ENCODE measurements around the gene KIF3A. TPM values are rescaled to one million over a fixed set of nuclear protein-coding genes. Genes with fewer than 3 reads are reported as not detected.

Gene KIF3A
- total and polyA plus RNA-seq, 2 of the 8 experiments (the other 6 are each of a cell fraction or from before 2014, with no cell fraction given): 3.1 to 13.1 TPM

- DNase-seq (ENCODE audit: low read depth in 1 of 2, low spot score in 2 of 2) (no peak), FAIRE-seq (no peak)
- Histone ChIP-seq H2BK20ac (ENCODE audit: low read length) (no peak overlapping the region), H3K4me1 (replicated peaks in 1 of 4; ENCODE audit: control insufficient read depth in 3 of 4, insufficient read depth in 4 of 4, low read length in 3 of 4) (no peaks in the 10 kb centered on the region), H4K20me1 (replicated peaks in 1 of 2; ENCODE audit: control insufficient read depth in 1 of 2, insufficient read depth in 2 of 2, low read length in 2 of 2) (no peaks in the 10 kb centered on the region), H3K9ac (replicated peaks in 1 of 4; ENCODE audit: extremely low read depth in 1 of 4, low read depth in 3 of 4, low read length in 3 of 4) (no peak overlapping the region), H2AFZ (ENCODE audit: low read length) (no peak overlapping the region), H3K9me3 (ENCODE audit: insufficient read depth in 2 of 2, low read depth in 1 of 2, low read length in 1 of 2) (0 out of 4 replicates have a peak, but pooled peaks cover 0 to 3% of the 10 kb centered on the region in 2 experiments), H2BK120ac (replicated peaks; ENCODE audit: low read depth, low read length) (no peak overlapping the region), H3K4me3 (ENCODE audit: extremely low read depth in 1 of 4, insufficient read depth in 2 of 4, low read depth in 3 of 4, low read length in 4 of 4) (no peak overlapping the region), H3K4me2 (ENCODE audit: insufficient read depth in 1 of 2, low read depth in 2 of 2, low read length in 2 of 2) (no peak overlapping the region), H3K27ac (ENCODE audit: low read depth, low read length) (no peak overlapping the region), H3K27me3 (replicated peaks in 1 of 4; ENCODE audit: control insufficient read depth in 3 of 4, extremely low read depth in 1 of 4, insufficient read depth in 3 of 4, low read length in 3 of 4) (no peaks in the 10 kb centered on the region), H3K79me2 (ENCODE audit: control insufficient read depth in 1 of 2, insufficient read depth in 2 of 2, low read length in 2 of 2) (no peaks in the 10 kb centered on the region), H3K14ac (ENCODE audit: insufficient read length) (no peak overlapping the region), H2BK15ac (ENCODE audit: low read length) (no peak overlapping the region), H3K4ac (replicated peaks; ENCODE audit: insufficient read length, low read depth, low read length) (no peak overlapping the region), H4K5ac (ENCODE audit: insufficient read length, low read depth, low read length) (no peak overlapping the region), H3K23me2 (ENCODE audit: low read depth, low read length) (no peaks in the 10 kb centered on the region), H3K79me1 (ENCODE audit: low read depth, low read length) (no peaks in the 10 kb centered on the region), H3K18ac (ENCODE audit: extremely low read depth, low read length) (no peak overlapping the region), H4K91ac (replicated peaks; ENCODE audit: insufficient read length, low read length) (no peak overlapping the region), H2BK5ac (ENCODE audit: low read depth, low read length) (no peak overlapping the region), H3K36me3 (ENCODE audit: control insufficient read depth in 2 of 4, insufficient read depth in 4 of 4, low read length in 3 of 4) (no peaks in the 10 kb centered on the region), H2AK5ac (ENCODE audit: low read depth, low read length) (no peak overlapping the region), H3K56ac (replicated peaks; ENCODE audit: insufficient read length, low read depth, low read length) (no peak overlapping the region), H3K23ac (ENCODE audit: insufficient read length) (no peak overlapping the region), H4K8ac (ENCODE audit: extremely low read depth, insufficient read depth, low read length) (no peak overlapping the region), H2BK12ac (ENCODE audit: low read depth, low read length) (no peak overlapping the region)
- 91% methylated on average over 3 of the region's 3 CpGs; no CpG with 5 or more reads in 1 of the 2 experiments for WGBS, 2 experiments (ENCODE audit: extremely low coverage in 1 of 2, insufficient coverage in 1 of 2, insufficient read length in 1 of 2, insufficient replicate concordance in 2 of 2, low coverage in 1 of 2, low lambda C conversion rate in 2 of 2, missing lambda C conversion rate in 1 of 2)
- ChIA-PET POLR2A (ENCODE audit: partially characterized antibody) (interaction anchor here (1.4 kb wide), 1 partner anchor 9 kb away, joined by 4 read pairs; no protein-coding TSS in a partner anchor), CTCF (ENCODE audit: partially characterized antibody) (interaction anchor here (1.1 to 1.9 kb wide), 3 partner anchors 8 to 13 kb away, joined by 4 to 9 read pairs (median 5); partner anchors contain the start of gene IL13)
- TF ChIP-seq ZNF274 (IDR thresholded peaks at IDR 0.05; ENCODE audit: borderline replicate concordance, extremely low read depth, low read length) (no peak), RNF2 (IDR thresholded peaks at IDR 0.05; ENCODE audit: borderline replicate concordance, low read depth, low read length, missing control alignments, poor library complexity, severe bottlenecking) (no peak), BRCA1 (IDR thresholded peaks at IDR 0.05; ENCODE audit: low read depth, low read length) (no peak), CBX5 (IDR thresholded peaks at IDR 0.05; ENCODE audit: low read depth, low read length) (no peak), SIX5 (IDR thresholded peaks at IDR 0.05; ENCODE audit: low read depth, low read length) (no peak), SIN3A (conservative IDR thresholded peaks at IDR 0.05 in 1 of 2, IDR thresholded peaks at IDR 0.05 in 1 of 2; ENCODE audit: low read depth in 1 of 2, low read length in 2 of 2) (no peak), CHD1 (IDR thresholded peaks at IDR 0.05; ENCODE audit: low read depth, low read length) (no peak), RFX5 (IDR thresholded peaks at IDR 0.05; ENCODE audit: borderline replicate concordance, low read depth, low read length) (no peak), POU5F1 (IDR thresholded peaks at IDR 0.05; ENCODE audit: low read depth, low read length) (no peak), JUN (IDR thresholded peaks at IDR 0.05; ENCODE audit: low read depth, low read length) (no peak), NANOG (IDR thresholded peaks at IDR 0.05; ENCODE audit: insufficient read depth, low read depth, low read length, poor library complexity, severe bottlenecking) (no peak), JUND (IDR thresholded peaks at IDR 0.05; ENCODE audit: low read length) (no peak), HDAC6 (IDR thresholded peaks at IDR 0.05; ENCODE audit: low read depth, low read length) (no peak)
Observed at GRCh38 chr5:132671000-132671399, 66.3 kb downstream of the KIF3A start.
